IPS DF 6.9 (cell line): ENCODE results near the gene LAG3.

Source experiments
- DNase-seq: peaks from one replicate; pipeline ENCODE4 v3.0.0-alpha.2; 2013; ENCODE audit warnings: low read depth, low spot score
- H3K27ac ChIP-seq: one replicate; pipeline ENCODE4 v1.5.1; 2013; ENCODE audit warnings: low read length, control low read depth
- H3K27me3 ChIP-seq: 2 replicates; pipeline ENCODE4 v1.6.1; 2013; ENCODE audit warnings: mild to moderate bottlenecking, low read length; ENCODE audit not compliant: control insufficient read depth, insufficient read depth
- H3K36me3 ChIP-seq: 2 replicates; pipeline ENCODE4 v1.6.1; 2013; ENCODE audit warnings: low read length; ENCODE audit not compliant: control insufficient read depth, insufficient read depth
- H3K4me1 ChIP-seq: 2 replicates; pipeline ENCODE4 v1.6.1; 2013; ENCODE audit warnings: low read length; ENCODE audit not compliant: control insufficient read depth, insufficient read depth
- H3K4me3 ChIP-seq: 2 replicates; pipeline ENCODE4 v1.5.1; 2013; ENCODE audit warnings: mild to moderate bottlenecking, low read length
- H3K9me3 ChIP-seq: 2 replicates; pipeline ENCODE4 v1.6.1; 2013; ENCODE audit warnings: low read length, inconsistent platforms; ENCODE audit not compliant: control insufficient read depth, insufficient read depth
- WGBS: extraction: QIAGEN DNeasy Blood & Tissue Kit; methylation state at CpG from one replicate; pipeline ENCODE4 v1.1.7; 2013; ENCODE audit warnings: mixed read lengths, missing lambda C conversion rate; ENCODE audit not compliant: insufficient read length, insufficient coverage; 5-methylcytosine and 5-hydroxymethylcytosine counted together

Gene LAG3

DNA sequence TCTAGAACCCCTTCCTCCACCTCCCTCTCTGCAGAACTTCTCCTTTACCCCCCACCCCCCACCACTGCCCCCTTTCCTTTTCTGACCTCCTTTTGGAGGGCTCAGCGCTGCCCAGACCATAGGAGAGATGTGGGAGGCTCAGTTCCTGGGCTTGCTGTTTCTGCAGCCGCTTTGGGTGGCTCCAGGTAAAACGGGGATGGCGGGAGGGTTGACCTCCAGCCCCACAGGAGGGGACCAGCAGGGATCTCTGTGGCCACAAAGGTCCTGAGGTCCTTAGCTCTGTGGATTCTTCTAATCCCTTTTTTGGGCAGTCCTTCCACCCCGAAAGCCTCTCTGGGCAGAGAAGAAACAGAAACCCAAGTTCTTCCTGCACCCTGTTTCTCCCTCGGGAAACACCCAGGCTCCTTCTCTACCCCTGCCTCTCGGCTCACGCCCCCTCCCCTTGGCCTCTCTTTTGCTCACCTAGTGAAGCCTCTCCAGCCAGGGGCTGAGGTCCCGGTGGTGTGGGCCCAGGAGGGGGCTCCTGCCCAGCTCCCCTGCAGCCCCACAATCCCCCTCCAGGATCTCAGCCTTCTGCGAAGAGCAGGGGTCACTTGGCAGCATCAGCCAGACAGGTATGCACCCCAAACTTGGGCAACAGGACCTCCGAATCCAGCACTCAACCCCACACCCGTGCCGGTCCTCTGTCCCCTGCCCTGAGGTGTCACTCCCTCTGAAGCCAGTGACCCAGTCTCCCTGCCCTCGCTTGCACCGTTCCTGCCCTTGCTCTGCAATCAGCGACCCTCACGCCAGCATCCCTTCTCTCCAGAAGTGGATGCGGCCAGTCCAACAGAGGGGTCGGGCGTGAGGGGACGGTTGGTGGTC lies 638 bp downstream of the LAG3 start:
- no peak for DNase-seq
- H3K36me3 ChIP-seq: peaks cover 11% of the 10 kb centered on the region
- peaks cover 3% of the 10 kb centered on the region; the same call in 1 of the 2 replicates for H3K27me3 ChIP-seq
- no peak overlapping the region for H3K27ac ChIP-seq
- WGBS: no CpG with 5 or more reads among the region's 21 CpGs
- no peaks in the 10 kb centered on the region for H3K9me3 ChIP-seq
- peak overlapping the region; percentile 31; the same call in 1 of the 2 replicates for H3K4me3 ChIP-seq
- peaks cover 12% of the 10 kb centered on the region for H3K4me1 ChIP-seq

- H3K27ac ChIP-seq: no peak overlapping the region
- H3K4me1 ChIP-seq: peaks cover 9% of the 10 kb centered on the region
- WGBS: no CpG with 5 or more reads among the region's 60 CpGs
- peaks cover 11% of the 10 kb centered on the region for H3K36me3 ChIP-seq
- peaks cover 3% of the 10 kb centered on the region; the same call in 1 of the 2 replicates for H3K27me3 ChIP-seq
- H3K4me3 ChIP-seq: peak overlapping the region; percentile 31; the same call in 1 of the 2 replicates
- DNase-seq: no peak
- H3K9me3 ChIP-seq: no peaks in the 10 kb centered on the region
Observed at GRCh38 chr12:6773590-6774351, 1.5 kb downstream of the LAG3 start.

- DNase-seq: no peak
- H3K4me3 ChIP-seq: no peak overlapping the region
- no peak overlapping the region for H3K27ac ChIP-seq
- peaks cover 3% of the 10 kb centered on the region; the same call in 1 of the 2 replicates for H3K27me3 ChIP-seq
- peaks cover 11% of the 10 kb centered on the region for H3K36me3 ChIP-seq
- peaks cover 6% of the 10 kb centered on the region for H3K4me1 ChIP-seq
- no CpG with 5 or more reads among the region's 15 CpGs for WGBS
- H3K9me3 ChIP-seq: no peaks in the 10 kb centered on the region
Observed at GRCh38 chr12:6774499-6775062, 2.3 kb downstream of the LAG3 start.

DNA sequence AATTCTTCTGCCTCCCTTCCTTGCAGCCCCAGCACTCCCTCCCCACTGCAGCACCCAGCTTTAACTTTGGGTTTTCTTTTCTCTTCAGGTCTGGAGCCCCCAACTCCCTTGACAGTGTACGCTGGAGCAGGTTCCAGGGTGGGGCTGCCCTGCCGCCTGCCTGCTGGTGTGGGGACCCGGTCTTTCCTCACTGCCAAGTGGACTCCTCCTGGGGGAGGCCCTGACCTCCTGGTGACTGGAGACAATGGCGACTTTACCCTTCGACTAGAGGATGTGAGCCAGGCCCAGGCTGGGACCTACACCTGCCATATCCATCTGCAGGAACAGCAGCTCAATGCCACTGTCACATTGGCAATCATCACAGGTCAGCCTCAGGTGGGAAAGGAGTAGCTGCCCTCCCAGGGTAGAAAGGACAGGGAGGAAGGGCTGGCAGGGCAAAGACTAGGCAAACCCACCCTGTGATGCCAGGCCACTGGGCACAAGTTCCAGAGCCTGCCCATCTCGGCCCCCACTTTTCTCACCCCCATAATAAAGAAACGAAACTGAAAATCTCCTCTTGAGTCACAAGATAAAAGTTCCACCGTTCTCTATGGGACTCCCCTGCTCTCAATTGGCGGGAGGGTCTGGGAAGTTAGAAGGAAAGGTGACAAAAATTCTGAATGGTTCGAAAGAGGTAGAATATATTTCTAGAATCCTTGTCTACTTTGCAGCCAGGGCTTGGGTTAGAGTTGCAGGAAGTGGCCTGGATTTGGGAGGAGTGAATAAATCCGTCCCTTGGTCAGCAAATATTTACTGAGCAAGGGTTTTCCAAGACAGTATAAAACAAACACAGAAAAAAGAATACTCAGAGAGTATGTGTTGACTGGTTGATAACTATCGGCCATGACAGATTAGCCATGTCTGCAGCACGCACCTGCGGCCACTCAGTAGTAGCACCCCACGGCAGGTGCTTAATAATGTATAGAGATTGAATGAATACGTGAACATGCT lies 3.2 kb downstream of the LAG3 start:
- Histone ChIP-seq H3K4me3 (no peak overlapping the region), H3K27ac (no peak overlapping the region), H3K4me1 (peaks cover 4% of the 10 kb centered on the region), H3K9me3 (no peaks in the 10 kb centered on the region), H3K27me3 (peaks cover 3% of the 10 kb centered on the region; the same call in 1 of the 2 replicates), H3K36me3 (peaks cover 4% of the 10 kb centered on the region; the same call in 1 of the 2 replicates)
- WGBS: no CpG with 5 or more reads among the region's 16 CpGs
- DNase-seq: no peak

- H3K4me1 ChIP-seq: peaks cover 2% of the 10 kb centered on the region
- no peaks in the 10 kb centered on the region for H3K36me3 ChIP-seq
- H3K27me3 ChIP-seq: peaks cover 3% of the 10 kb centered on the region; the same call in 1 of the 2 replicates
- WGBS: no CpG with 5 or more reads among the region's 5 CpGs
- H3K9me3 ChIP-seq: no peaks in the 10 kb centered on the region
- H3K27ac ChIP-seq: no peak overlapping the region
- no peak for DNase-seq
- H3K4me3 ChIP-seq: no peak overlapping the region
Observed at GRCh38 chr12:6777386-6777785, 5.1 kb downstream of the LAG3 start.

GRCh38 chr12:6778217-6778573 lies 5.9 kb downstream of the LAG3 start:
- Histone ChIP-seq H3K36me3 (no peaks in the 10 kb centered on the region), H3K27me3 (peaks cover 1% of the 10 kb centered on the region; the same call in 1 of the 2 replicates), H3K4me1 (peaks cover 1% of the 10 kb centered on the region; the same call in 1 of the 2 replicates), H3K4me3 (peak overlapping the region; percentile 0; the same call in 1 of the 2 replicates), H3K9me3 (no peaks in the 10 kb centered on the region), H3K27ac (no peak overlapping the region)
- WGBS: no CpG with 5 or more reads among the region's 14 CpGs
- DNase-seq: no peak

DNA sequence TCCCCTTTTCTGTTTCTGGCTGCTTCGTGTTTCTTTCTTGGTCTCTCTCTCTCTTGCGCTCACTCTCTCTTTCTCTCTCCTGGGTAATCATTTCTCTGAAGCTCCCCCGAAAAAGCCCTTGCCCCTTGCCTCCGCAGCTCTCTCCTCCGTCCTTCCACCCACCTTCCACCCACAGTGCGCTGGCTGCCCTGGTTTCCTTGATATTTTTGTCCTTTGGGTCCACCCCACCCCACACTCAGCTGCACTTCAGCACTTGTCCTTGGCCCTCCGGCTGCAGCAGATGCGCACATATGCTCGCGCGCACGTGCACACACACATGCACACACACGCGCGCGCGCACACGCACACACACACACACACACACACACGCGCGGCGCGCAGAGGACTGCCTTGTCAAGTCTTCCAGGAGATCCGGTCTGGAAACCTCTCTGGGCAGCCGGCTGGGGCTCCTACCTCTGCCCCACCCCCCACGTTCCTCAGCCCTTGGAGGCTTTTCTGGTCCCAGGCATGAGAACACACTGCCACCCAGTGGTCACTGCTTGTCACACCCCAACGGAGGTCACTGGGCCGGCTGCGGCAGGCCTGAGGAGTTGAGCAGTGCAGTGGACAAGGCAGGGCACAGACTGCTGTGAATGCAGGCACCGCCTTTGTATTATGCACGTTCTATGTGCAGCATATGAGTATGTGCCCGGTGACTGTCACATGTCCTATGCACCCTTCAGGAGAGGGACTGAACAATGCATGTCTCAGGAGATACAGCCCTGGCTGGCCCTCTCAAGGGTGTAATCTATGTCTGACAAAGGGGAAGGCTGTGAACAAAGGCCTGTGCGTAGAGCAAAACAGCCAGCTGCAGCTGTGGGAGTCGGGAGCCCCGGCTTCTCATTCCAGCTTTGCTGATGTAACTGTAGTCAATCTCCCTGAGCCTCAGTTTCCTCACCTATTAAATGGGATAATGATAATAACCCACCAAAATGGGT lies 6.5 kb downstream of the LAG3 start:
- H3K4me1 ChIP-seq: peaks cover 1% of the 10 kb centered on the region; the same call in 1 of the 2 replicates
- no CpG with 5 or more reads among the region's 35 CpGs for WGBS
- peak overlapping the region; percentile 41; the same call in 1 of the 2 replicates for H3K4me3 ChIP-seq
- no peaks in the 10 kb centered on the region for H3K36me3 ChIP-seq
- peak; percentile 99 for DNase-seq
- H3K27me3 ChIP-seq: peaks cover 1% of the 10 kb centered on the region; the same call in 1 of the 2 replicates
- H3K9me3 ChIP-seq: no peaks in the 10 kb centered on the region
- no peak overlapping the region for H3K27ac ChIP-seq

DNA sequence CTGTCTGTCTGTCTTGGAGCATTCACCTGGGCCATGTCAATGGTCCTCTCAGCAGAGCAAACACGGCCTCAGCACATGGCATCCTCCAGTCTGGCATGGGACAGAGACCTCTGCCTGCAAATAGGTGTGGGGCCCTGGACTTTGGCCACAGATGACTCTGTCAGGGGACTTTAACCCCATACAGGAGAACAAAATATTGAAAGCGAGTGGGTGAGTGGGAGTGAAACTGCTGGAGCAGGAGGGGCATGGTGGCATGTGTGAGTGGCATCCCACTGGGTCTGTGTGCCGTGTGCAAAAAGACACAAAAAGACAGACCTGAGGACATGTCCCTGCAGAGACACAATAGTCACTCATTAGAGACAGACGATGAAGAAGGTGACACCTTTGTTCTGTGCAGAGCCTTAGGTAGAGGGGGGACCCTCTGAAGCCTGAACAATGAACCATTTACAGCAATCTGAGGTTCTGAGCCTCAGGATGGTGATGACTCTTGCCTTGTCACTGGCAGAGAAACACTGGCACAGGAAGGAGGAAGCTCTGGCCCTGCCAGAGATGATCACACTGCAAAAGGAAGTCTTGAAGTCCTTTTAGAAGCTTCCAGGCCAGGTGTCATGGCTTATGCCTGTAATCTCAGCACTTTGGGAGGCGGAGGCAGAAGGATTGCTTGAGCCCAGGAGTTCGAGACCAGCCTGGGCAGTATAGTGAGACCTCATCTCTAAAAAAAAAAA lies 7.5 kb downstream of the LAG3 start:
- Histone ChIP-seq H3K27ac (no peak overlapping the region), H3K27me3 (peaks cover 1% of the 10 kb centered on the region; the same call in 1 of the 2 replicates), H3K36me3 (no peaks in the 10 kb centered on the region), H3K4me1 (peaks cover 1% of the 10 kb centered on the region; the same call in 1 of the 2 replicates), H3K4me3 (no peak overlapping the region), H3K9me3 (no peaks in the 10 kb centered on the region)
- no CpG with 5 or more reads among the region's 6 CpGs for WGBS
- DNase-seq: no peak
